Gastrocnemius medialis (tissue), 4 donors: ENCODE measurements around the gene FBXW7.

Experiments
- CTCF ChIP-seq, 5 experiments: fragments of 450-650 bp in 3 of 5; fragments of 200-600 bp in 2 of 5; sonication (generic) in 2 of 5; IDR thresholded peaks in 4 of 5; conservative IDR thresholded peaks in 1 of 5; 1 replicate in 4 of 5; 2 replicates in 1 of 5; pipeline ENCODE4 v1.5.1; 2016 to 2019; ENCODE audit warnings: antibody characterized with exemption in 5 of 5, mild to moderate bottlenecking in 3 of 5, moderate library complexity in 3 of 5
- POLR2A ChIP-seq, 2 donors: fragments of 450-650 bp; IDR thresholded peaks; one replicate each; pipeline ENCODE4 v1.6.1; 2017; ENCODE audit warnings: antibody characterized with exemption in 2 of 2, mild to moderate bottlenecking in 2 of 2, moderate library complexity in 2 of 2

GRCh38 chr4:152301381-152301780 lies 234.5 kb downstream of the FBXW7 start:
- TF ChIP-seq CTCF (IDR thresholded peaks at IDR 0.05 in 4 of 5, conservative IDR thresholded peaks at IDR 0.05 in 1 of 5), result no peak
- TF ChIP-seq POLR2A (IDR thresholded peaks at IDR 0.05), result no peak
